H1 (cell line): ENCODE results near the gene OR4E1. TPM values are rescaled to one million over a fixed set of nuclear protein-coding genes. Genes with fewer than 3 reads are reported as not detected.

Source experiments
- CTCF ChIA-PET: fragments of 300-600 bp; sonication (Branson Sonifier 250); formaldehyde crosslinking; loops from one replicate; lab custom pipeline; 2021; ENCODE audit not compliant: partially characterized antibody; lab: Charles Lee
- POLR2A ChIA-PET: fragments of 300-600 bp; sonication (Branson Sonifier 250); formaldehyde crosslinking; loops from one replicate; lab custom pipeline; 2021; ENCODE audit warnings: inconsistent platforms; ENCODE audit not compliant: partially characterized antibody; lab: Charles Lee
- DNase-seq, 2 experiments: peaks; one replicate each; pipeline versions ENCODE4 v3.0.0 to v3.0.0-alpha.2; 2010 to 2022; ENCODE audit warnings: low spot score in 2 of 2, low read depth in 1 of 2, mixed read lengths in 1 of 2
- FAIRE-seq: peaks from 2 replicates; lab custom pipeline; 2011; peaks lifted over from hg19 to GRCh38; lab: Jason Lieb, UNC
- H2AFZ ChIP-seq: 2 replicates; pipeline ENCODE4 v1.8.1; 2012; ENCODE audit warnings: low read length, inconsistent platforms
- H2AK5ac ChIP-seq: 2 replicates; pipeline ENCODE4 v1.6.1; 2013; ENCODE audit warnings: low read depth, low read length
- H2BK120ac ChIP-seq: replicated peaks from 2 replicates; pipeline ENCODE3; 2013; ENCODE audit warnings: low read depth, low read length, inconsistent platforms
- H2BK12ac ChIP-seq: 2 replicates; pipeline ENCODE4 v1.6.1; 2013; ENCODE audit warnings: low read depth, low read length
- H2BK15ac ChIP-seq: 2 replicates; pipeline ENCODE4 v1.6.1; 2013; ENCODE audit warnings: low read length
- H2BK20ac ChIP-seq: 2 replicates; pipeline ENCODE4 v1.6.1; 2013; ENCODE audit warnings: low read length
- H2BK5ac ChIP-seq: 2 replicates; pipeline ENCODE4 v1.6.1; 2013; ENCODE audit warnings: low read depth, low read length
- H3K14ac ChIP-seq: 2 replicates; pipeline ENCODE4 v1.6.1; 2013; ENCODE audit warnings: inconsistent platforms; ENCODE audit not compliant: insufficient read length
- H3K18ac ChIP-seq: 2 replicates; pipeline ENCODE4 v1.6.1; 2013; ENCODE audit warnings: low read length; ENCODE audit errors: extremely low read depth
- H3K23ac ChIP-seq: 2 replicates; pipeline ENCODE4 v1.6.1; 2013; ENCODE audit warnings: inconsistent platforms; ENCODE audit not compliant: insufficient read length
- H3K23me2 ChIP-seq: 2 replicates; pipeline ENCODE4 v1.6.1; 2013; ENCODE audit warnings: low read depth, low read length
- H3K27ac ChIP-seq: 2 replicates; pipeline ENCODE4 v1.6.1; 2011; ENCODE audit warnings: low read depth, low read length, inconsistent platforms
- H3K27me3 ChIP-seq, 4 experiments: replicated peaks in 1 of 4; 1 replicate in 1 of 4; 2 replicates in 3 of 4; pipeline versions ENCODE4 v1.6.1 to v1.8.1; 2011 to 2013; ENCODE audit warnings: low read length in 3 of 4, mild to moderate bottlenecking in 3 of 4, inconsistent platforms in 2 of 4, mixed read lengths in 2 of 4, moderate library complexity in 1 of 4; ENCODE audit not compliant: control insufficient read depth in 3 of 4, insufficient read depth in 3 of 4; ENCODE audit errors: extremely low read depth in 1 of 4
- H3K36me3 ChIP-seq, 4 experiments: 2 replicates each; pipeline versions ENCODE4 v1.6.1 to v1.8.1; 2011 to 2013; ENCODE audit warnings: mild to moderate bottlenecking in 4 of 4, low read length in 3 of 4, moderate library complexity in 2 of 4, control low read depth in 1 of 4, inconsistent platforms in 1 of 4; ENCODE audit not compliant: insufficient read depth in 4 of 4, control insufficient read depth in 2 of 4
- H3K4ac ChIP-seq: replicated peaks from 2 replicates; pipeline ENCODE3; 2013; ENCODE audit warnings: low read length, low read depth, mixed read lengths, inconsistent platforms; ENCODE audit not compliant: insufficient read length
- H3K4me1 ChIP-seq, 4 experiments: replicated peaks in 1 of 4; 1 replicate in 1 of 4; 2 replicates in 3 of 4; pipeline versions ENCODE4 v1.6.1 to v1.8.1; 2011 to 2013; ENCODE audit warnings: low read length in 3 of 4, inconsistent platforms in 2 of 4, mixed read lengths in 1 of 4; ENCODE audit not compliant: insufficient read depth in 4 of 4, control insufficient read depth in 3 of 4
- H3K4me2 ChIP-seq, 2 experiments: 2 replicates each; pipeline versions ENCODE4 v1.6.1 to v1.8.1; 2011 to 2013; ENCODE audit warnings: low read depth in 2 of 2, low read length in 2 of 2, control low read depth in 1 of 2, inconsistent platforms in 1 of 2, mild to moderate bottlenecking in 1 of 2; ENCODE audit not compliant: insufficient read depth in 1 of 2
- H3K4me3 ChIP-seq, 4 experiments: fragments of 200-600, 300-600 bp in 1 of 4; sonication (generic), shearing (Covaris generic), sonication (Bioruptor Twin) in 1 of 4; 2 replicates each; pipeline versions ENCODE4 v1.5.1 to v1.8.1; 2011 to 2016; ENCODE audit warnings: low read length in 4 of 4, low read depth in 3 of 4, control low read depth in 2 of 4, inconsistent platforms in 2 of 4, mild to moderate bottlenecking in 2 of 4, mixed read lengths in 1 of 4, moderate library complexity in 1 of 4; ENCODE audit not compliant: insufficient read depth in 2 of 4; ENCODE audit errors: extremely low read depth in 1 of 4
- H3K56ac ChIP-seq: replicated peaks from 2 replicates; pipeline ENCODE3; 2013; ENCODE audit warnings: low read depth, mild to moderate bottlenecking, mixed read lengths, low read length, inconsistent platforms; ENCODE audit not compliant: insufficient read length
- H3K79me1 ChIP-seq: 2 replicates; pipeline ENCODE4 v1.6.1; 2013; ENCODE audit warnings: low read depth, low read length, control low read depth
- H3K79me2 ChIP-seq, 2 experiments: 2 replicates each; pipeline versions ENCODE4 v1.6.1 to v1.8.1; 2012 to 2013; ENCODE audit warnings: low read length in 2 of 2, mild to moderate bottlenecking in 2 of 2, inconsistent platforms in 1 of 2; ENCODE audit not compliant: insufficient read depth in 2 of 2, control insufficient read depth in 1 of 2
- H3K9ac ChIP-seq, 4 experiments: replicated peaks in 1 of 4; 1 replicate in 1 of 4; 2 replicates in 3 of 4; pipeline versions ENCODE4 v1.6.1 to v1.8.1; 2011 to 2013; ENCODE audit warnings: low read depth in 3 of 4, low read length in 3 of 4, control low read depth in 2 of 4, mild to moderate bottlenecking in 2 of 4, moderate library complexity in 2 of 4, inconsistent platforms in 1 of 4; ENCODE audit errors: extremely low read depth in 1 of 4
- H3K9me3 ChIP-seq, 2 experiments: 2 replicates each; pipeline versions ENCODE4 v1.6.1 to v1.8.1; 2012 to 2013; ENCODE audit warnings: mild to moderate bottlenecking in 2 of 2, moderate library complexity in 2 of 2, control low read depth in 1 of 2, inconsistent platforms in 1 of 2, low read depth in 1 of 2, low read length in 1 of 2, mixed read lengths in 1 of 2; ENCODE audit not compliant: insufficient read depth in 2 of 2
- H4K20me1 ChIP-seq, 2 experiments: replicated peaks in 1 of 2; 2 replicates each; pipeline versions ENCODE3 to v1.8.1; 2011 to 2013; ENCODE audit warnings: inconsistent platforms in 2 of 2, low read length in 2 of 2, mild to moderate bottlenecking in 1 of 2; ENCODE audit not compliant: insufficient read depth in 2 of 2, control insufficient read depth in 1 of 2
- H4K5ac ChIP-seq: 2 replicates; pipeline ENCODE4 v1.6.1; 2013; ENCODE audit warnings: low read length, low read depth, mixed read lengths, inconsistent platforms; ENCODE audit not compliant: insufficient read length
- H4K8ac ChIP-seq: 2 replicates; pipeline ENCODE4 v1.8.0; 2013; ENCODE audit warnings: mild to moderate bottlenecking, moderate library complexity, low read length, inconsistent platforms; ENCODE audit not compliant: insufficient read depth; ENCODE audit errors: extremely low read depth
- H4K91ac ChIP-seq: replicated peaks from 2 replicates; pipeline ENCODE3; 2013; ENCODE audit warnings: low read length, mixed read lengths, inconsistent platforms; ENCODE audit not compliant: insufficient read length
- ASH2L ChIP-seq: fragments of 200-600, 300-600 bp; sonication (generic); IDR thresholded peaks from one replicate; pipeline ENCODE4 v1.7.1; 2017; ENCODE audit warnings: low read length
- KDM5A ChIP-seq: fragments of 200-600 bp; IDR thresholded peaks from 2 replicates; pipeline ENCODE4 v1.7.1; 2012; ENCODE audit warnings: mild to moderate bottlenecking, low read length, inconsistent platforms, mixed read lengths
- NANOG ChIP-seq: IDR thresholded peaks from 2 replicates; pipeline ENCODE4 v1.6.1; 2011; ENCODE audit warnings: low read length, low read depth, mild to moderate bottlenecking, inconsistent platforms; ENCODE audit not compliant: insufficient read depth, poor library complexity, severe bottlenecking
- RAD21 ChIP-seq, 2 experiments: IDR thresholded peaks in 1 of 2; conservative IDR thresholded peaks in 1 of 2; 2 replicates each; pipeline ENCODE4 v1.6.1; 2011; ENCODE audit warnings: low read depth in 2 of 2, low read length in 2 of 2, improper control_type of control experiment in 1 of 2, inconsistent platforms in 1 of 2, mild to moderate bottlenecking in 1 of 2, moderate library complexity in 1 of 2
- TBP ChIP-seq: IDR thresholded peaks from 2 replicates; pipeline ENCODE4 v1.6.1; 2011; ENCODE audit warnings: low read depth, low read length, improper control_type of control experiment
- YY1 ChIP-seq: IDR thresholded peaks from 2 replicates; pipeline ENCODE4 v1.6.1; 2011; ENCODE audit warnings: low read depth, mild to moderate bottlenecking, low read length
- WGBS, 2 experiments: shearing (Covaris generic) in 1 of 2; methylation state at CpG; one replicate each; pipeline versions ENCODE4 v1.1.6 to v1.1.7; 2013 to 2015; ENCODE audit warnings: low lambda C conversion rate in 2 of 2, mixed read lengths in 2 of 2, inconsistent platforms in 1 of 2, low coverage in 1 of 2, missing lambda C conversion rate in 1 of 2; ENCODE audit not compliant: insufficient replicate concordance in 2 of 2, insufficient coverage in 1 of 2, insufficient read length in 1 of 2; ENCODE audit errors: extremely low coverage in 1 of 2, missing lambda C conversion rate in 1 of 2; 5-methylcytosine and 5-hydroxymethylcytosine counted together
- polyA plus RNA-seq, 7 experiments: library from polyadenylated mRNA; depleted of rRNA in 3 of 7; stranded (reverse) in 5 of 7; unstranded in 2 of 7; fragments of >200 nt in 5 of 7; fragments of 200-250 nt in 2 of 7; gene quantifications; 1 replicate in 5 of 7; 2 replicates in 1 of 7; 4 replicates in 1 of 7; pipeline versions ENCODE4 v1.2.1 to v1.2.3, GENCODE V29; 2011 to 2013; ENCODE audit warnings: missing spikeins in 2 of 7, mixed read lengths in 2 of 7
- total RNA-seq: library from RNA; stranded (reverse); fragmentation: NEBNext Ultra II Directional; extraction: Animal tissue kit (Norgen Biotek cat#: 25700); gene quantifications from 2 replicates; pipeline ENCODE4 v1.2.1, GENCODE V29; 2021
- TF ChIP-seq, protein P1 (sequence below): IDR thresholded peaks from 2 replicates; pipeline ENCODE4 v1.6.1; 2012; ENCODE audit warnings: low read length, inconsistent platforms

Gene OR4E1
- total and polyA plus RNA-seq, 2 of the 8 experiments (the other 6 are each of a cell fraction or from before 2014, with no cell fraction given) = not detected

DNA sequence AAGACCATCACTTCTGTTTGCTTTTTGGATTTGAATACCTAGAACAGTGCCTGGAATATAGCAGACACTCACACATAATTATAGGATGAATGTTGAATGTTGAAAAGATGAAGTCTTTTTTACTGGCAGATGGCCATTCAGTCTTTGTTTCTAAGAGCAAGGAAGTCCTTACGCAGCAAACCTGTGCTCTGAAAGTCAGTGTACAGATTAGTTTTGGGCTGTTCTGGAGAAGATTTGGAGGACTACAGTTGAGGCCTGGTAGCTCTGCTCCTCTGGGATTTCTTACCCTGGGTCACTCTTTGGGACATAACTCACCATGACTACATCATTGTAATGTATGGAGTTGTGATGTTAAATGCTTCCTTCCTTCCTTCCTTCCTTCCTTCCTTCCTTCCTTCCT is 16.6 kb downstream of the OR4E1 start:
- H3K79me2 ChIP-seq = no peaks in the 10 kb centered on the region
- H2BK15ac ChIP-seq = no peak overlapping the region

More for the DNA sequence above, 16.6 kb downstream of the OR4E1 start:
- Histone ChIP-seq H3K4ac (no peak overlapping the region), H3K4me3 (no peak overlapping the region), H3K23ac (no peak overlapping the region), H2BK120ac (no peak overlapping the region), H2BK12ac (no peak overlapping the region), H3K4me2 (no peak overlapping the region), H3K18ac (no peak overlapping the region), H4K20me1 (no peaks in the 10 kb centered on the region), H3K56ac (no peak overlapping the region), H3K4me1 (peaks cover 0 to 5% (median 3%) of the 10 kb centered on the region in 4 experiments; a peak in 6 of 7 replicates), H3K36me3 (no peaks in the 10 kb centered on the region), H2BK20ac (no peak overlapping the region), H3K9ac (no peak overlapping the region), H2BK5ac (no peak overlapping the region), H2AFZ (no peak overlapping the region), H3K27me3 (no peaks in the 10 kb centered on the region), H3K79me1 (no peaks in the 10 kb centered on the region), H3K9me3 (no peaks in the 10 kb centered on the region), H3K23me2 (no peaks in the 10 kb centered on the region), H2AK5ac (no peak overlapping the region), H4K8ac (no peak overlapping the region), H4K91ac (no peak overlapping the region), H3K27ac (no peak overlapping the region), H4K5ac (no peak overlapping the region), H3K14ac (no peak overlapping the region)
- ChIA-PET CTCF (interaction anchor here (0.7 to 1.1 kb wide), 2 partner anchors 12 to 332 kb away, joined by 3 read pairs; no protein-coding TSS in a partner anchor), POLR2A (interaction anchor here (1.1 kb wide), 1 partner anchor 66 kb away, joined by 4 read pairs; no protein-coding TSS in a partner anchor)
- 43% methylated on average over 1 of the region's 1 CpG; no CpG with 5 or more reads in 1 of the 2 experiments for WGBS, 2 experiments
- TF ChIP-seq TBP (no peak), RAD21 (IDR thresholded peaks at IDR 0.05 in 1 of 2, conservative IDR thresholded peaks at IDR 0.05 in 1 of 2; ENCODE audit: low read depth in 2 of 2, low read length in 2 of 2) (no peak), ASH2L (no peak), NANOG (no peak), KDM5A (no peak), YY1 (no peak)
- TF ChIP-seq, protein P1, sequence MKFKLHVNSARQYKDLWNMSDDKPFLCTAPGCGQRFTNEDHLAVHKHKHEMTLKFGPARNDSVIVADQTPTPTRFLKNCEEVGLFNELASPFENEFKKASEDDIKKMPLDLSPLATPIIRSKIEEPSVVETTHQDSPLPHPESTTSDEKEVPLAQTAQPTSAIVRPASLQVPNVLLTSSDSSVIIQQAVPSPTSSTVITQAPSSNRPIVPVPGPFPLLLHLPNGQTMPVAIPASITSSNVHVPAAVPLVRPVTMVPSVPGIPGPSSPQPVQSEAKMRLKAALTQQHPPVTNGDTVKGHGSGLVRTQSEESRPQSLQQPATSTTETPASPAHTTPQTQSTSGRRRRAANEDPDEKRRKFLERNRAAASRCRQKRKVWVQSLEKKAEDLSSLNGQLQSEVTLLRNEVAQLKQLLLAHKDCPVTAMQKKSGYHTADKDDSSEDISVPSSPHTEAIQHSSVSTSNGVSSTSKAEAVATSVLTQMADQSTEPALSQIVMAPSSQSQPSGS = no peak
- FAIRE-seq = no peak
- no peak for DNase-seq
